Measurements from ENCODE around the gene PID1. TPM values are rescaled to one million over a fixed set of nuclear protein-coding genes. Genes with fewer than 3 reads are reported as not detected.

Gene PID1
- total RNA-seq, 1 experiment from 2014 or later = 2.9 TPM

DNA sequence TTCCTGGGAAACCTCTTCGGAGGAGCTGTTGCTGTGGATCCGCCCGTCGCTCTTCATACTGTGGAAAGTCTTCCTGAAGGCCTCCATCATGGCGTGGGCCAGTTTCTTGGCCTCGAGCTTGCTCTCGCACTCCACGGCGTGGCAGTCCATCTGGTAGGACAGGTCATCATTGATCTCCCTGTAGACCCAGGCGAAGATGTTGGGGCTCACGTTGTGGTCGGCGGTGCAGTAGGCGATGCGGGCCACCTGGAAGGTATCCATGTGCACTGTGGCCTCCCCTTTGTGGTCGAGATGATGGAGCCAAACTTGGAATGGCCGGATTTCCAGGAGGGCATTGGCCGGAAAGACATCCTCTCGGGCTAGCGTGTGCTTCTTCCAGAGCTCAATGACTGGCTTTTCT is 245.4 kb downstream of the PID1 start:
- Histone ChIP-seq H3K27me3 (ENCODE audit: control insufficient read depth, insufficient read depth, low read length) (no peaks in the 10 kb centered on the region), H3K36me3 (ENCODE audit: control insufficient read depth, insufficient read depth, low read length) (no peaks in the 10 kb centered on the region), H3K4me3 (ENCODE audit: low read depth in 2 of 2, low read length in 2 of 2) (no peak overlapping the region), H3K9me3 (ENCODE audit: control insufficient read depth, insufficient read depth, low read depth, low read length) (no peaks in the 10 kb centered on the region), H3K27ac (ENCODE audit: low read length) (no peak overlapping the region), H3K4me1 (ENCODE audit: control insufficient read depth, insufficient read depth, low read length) (no peaks in the 10 kb centered on the region)
- ChIA-PET POLR2A (no interaction called here), CTCF (no interaction called here)
- no TSS peak for BruUV-seq (replicated peaks)
- intact Hi-C loops (cut with micrococcal nuclease; ENCODE audit: unreplicated experiment) (no loop called here), in situ Hi-C loops (cut with HindIII; ENCODE audit: low pct_unique_long_range_greater_than_20kb, low sequenced_read_pairs) (no loop called here)
- ATAC-seq (no peak), DNase-seq (ENCODE audit: low read depth, low spot score) (no peak)
- TF ChIP-seq POLR2AphosphoS5 (IDR thresholded peaks at IDR 0.05; ENCODE audit: low read depth, low read length) (no peak), CTCF (IDR thresholded peaks at IDR 0.05) (no peak), TCF7L2 (IDR thresholded peaks at IDR 0.05; ENCODE audit: low read depth, low read length) (no peak), SIN3A (IDR thresholded peaks at IDR 0.05; ENCODE audit: borderline replicate concordance, insufficient read depth, low read depth, low read length) (no peak)
- TF ChIP-seq, protein P1, sequence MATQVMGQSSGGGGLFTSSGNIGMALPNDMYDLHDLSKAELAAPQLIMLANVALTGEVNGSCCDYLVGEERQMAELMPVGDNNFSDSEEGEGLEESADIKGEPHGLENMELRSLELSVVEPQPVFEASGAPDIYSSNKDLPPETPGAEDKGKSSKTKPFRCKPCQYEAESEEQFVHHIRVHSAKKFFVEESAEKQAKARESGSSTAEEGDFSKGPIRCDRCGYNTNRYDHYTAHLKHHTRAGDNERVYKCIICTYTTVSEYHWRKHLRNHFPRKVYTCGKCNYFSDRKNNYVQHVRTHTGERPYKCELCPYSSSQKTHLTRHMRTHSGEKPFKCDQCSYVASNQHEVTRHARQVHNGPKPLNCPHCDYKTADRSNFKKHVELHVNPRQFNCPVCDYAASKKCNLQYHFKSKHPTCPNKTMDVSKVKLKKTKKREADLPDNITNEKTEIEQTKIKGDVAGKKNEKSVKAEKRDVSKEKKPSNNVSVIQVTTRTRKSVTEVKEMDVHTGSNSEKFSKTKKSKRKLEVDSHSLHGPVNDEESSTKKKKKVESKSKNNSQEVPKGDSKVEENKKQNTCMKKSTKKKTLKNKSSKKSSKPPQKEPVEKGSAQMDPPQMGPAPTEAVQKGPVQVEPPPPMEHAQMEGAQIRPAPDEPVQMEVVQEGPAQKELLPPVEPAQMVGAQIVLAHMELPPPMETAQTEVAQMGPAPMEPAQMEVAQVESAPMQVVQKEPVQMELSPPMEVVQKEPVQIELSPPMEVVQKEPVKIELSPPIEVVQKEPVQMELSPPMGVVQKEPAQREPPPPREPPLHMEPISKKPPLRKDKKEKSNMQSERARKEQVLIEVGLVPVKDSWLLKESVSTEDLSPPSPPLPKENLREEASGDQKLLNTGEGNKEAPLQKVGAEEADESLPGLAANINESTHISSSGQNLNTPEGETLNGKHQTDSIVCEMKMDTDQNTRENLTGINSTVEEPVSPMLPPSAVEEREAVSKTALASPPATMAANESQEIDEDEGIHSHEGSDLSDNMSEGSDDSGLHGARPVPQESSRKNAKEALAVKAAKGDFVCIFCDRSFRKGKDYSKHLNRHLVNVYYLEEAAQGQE (IDR thresholded peaks at IDR 0.05; ENCODE audit: insufficient read depth in 1 of 2, low read depth in 2 of 2, low read length in 1 of 2) = no peak

- Histone ChIP-seq H3K27me3 (ENCODE audit: control insufficient read depth, insufficient read depth, low read length) (no peaks in the 10 kb centered on the region), H3K27ac (ENCODE audit: low read length) (no peak overlapping the region), H3K36me3 (ENCODE audit: control insufficient read depth, insufficient read depth, low read length) (no peaks in the 10 kb centered on the region), H3K4me1 (ENCODE audit: control insufficient read depth, insufficient read depth, low read length) (no peaks in the 10 kb centered on the region), H3K4me3 (ENCODE audit: low read depth in 2 of 2, low read length in 2 of 2) (no peak overlapping the region), H3K9me3 (ENCODE audit: control insufficient read depth, insufficient read depth, low read depth, low read length) (no peaks in the 10 kb centered on the region)
- TF ChIP-seq TCF7L2 (IDR thresholded peaks at IDR 0.05; ENCODE audit: low read depth, low read length) (no peak), CTCF (IDR thresholded peaks at IDR 0.05) (no peak), POLR2AphosphoS5 (IDR thresholded peaks at IDR 0.05; ENCODE audit: low read depth, low read length) (no peak), SIN3A (IDR thresholded peaks at IDR 0.05; ENCODE audit: borderline replicate concordance, insufficient read depth, low read depth, low read length) (no peak)
- TF ChIP-seq, protein P1 (IDR thresholded peaks at IDR 0.05; ENCODE audit: insufficient read depth in 1 of 2, low read depth in 2 of 2, low read length in 1 of 2) = no peak
- intact Hi-C loops (cut with micrococcal nuclease; ENCODE audit: unreplicated experiment) = no loop called here
- ATAC-seq (no peak), DNase-seq (ENCODE audit: low read depth, low spot score) (no peak)
- in situ Hi-C loops (cut with HindIII; ENCODE audit: low pct_unique_long_range_greater_than_20kb, low sequenced_read_pairs) = no loop called here
- POLR2A ChIA-PET = no interaction called here
- BruUV-seq (replicated peaks) = no TSS peak
- CTCF ChIA-PET = no interaction called here
Observed at GRCh38 chr2:229022652-229023051, 248.4 kb downstream of the PID1 start.

All from Panc1 (cell line).